GM19043 (cell line): Measurements from ENCODE around the gene CDC42.

Source experiments
- ATAC-seq: cut with Tn5 transposase; IDR thresholded peaks from one replicate; pipeline ENCODE4 v1.9.1; 2021; ENCODE audit warnings: low read depth; ENCODE audit not compliant: unreplicated experiment

Gene CDC42

GRCh38 chr1:22064751-22065402 lies 12.4 kb downstream of the CDC42 start:
- ATAC-seq = no peak

GRCh38 chr1:22071511-22071910 lies 19.0 kb downstream of the CDC42 start:
- no peak for ATAC-seq

- ATAC-seq = no peak
These were observed 22.3 kb downstream of the CDC42 start for GRCh38 chr1:22074803-22075202.

- ATAC-seq = no peak
These were observed 23.2 kb downstream of the CDC42 start for GRCh38 chr1:22075718-22076117.

- ATAC-seq = no peak
These were observed 23.8 kb downstream of the CDC42 start for GRCh38 chr1:22076346-22076745.

- ATAC-seq = no peak
These were observed 25.2 kb downstream of the CDC42 start for GRCh38 chr1:22077728-22078127.

- ATAC-seq = no peak
These were observed 25.6 kb downstream of the CDC42 start for GRCh38 chr1:22078133-22078532.

- ATAC-seq = no peak
These were observed 27.7 kb downstream of the CDC42 start for GRCh38 chr1:22080191-22080590.

- no peak for ATAC-seq
These were observed 35.8 kb downstream of the CDC42 start for GRCh38 chr1:22088331-22088730.

GRCh38 chr1:22089134-22089571 lies 36.6 kb downstream of the CDC42 start:
- no peak for ATAC-seq

- ATAC-seq = no peak
These were observed 37.3 kb downstream of the CDC42 start for GRCh38 chr1:22089787-22090186.

GRCh38 chr1:22090867-22091266 lies 38.4 kb downstream of the CDC42 start:
- ATAC-seq = no peak

- peak; percentile 66 for ATAC-seq
These were observed 39.7 kb downstream of the CDC42 start for GRCh38 chr1:22092026-22092768.

- no peak for ATAC-seq
These were observed 41.0 kb downstream of the CDC42 start for GRCh38 chr1:22093513-22093912.

GRCh38 chr1:22096036-22096435 lies 43.5 kb downstream of the CDC42 start:
- ATAC-seq = no peak

GRCh38 chr1:22096463-22096862 lies 44.0 kb downstream of the CDC42 start:
- ATAC-seq = no peak

GRCh38 chr1:22098752-22099151 lies 46.2 kb downstream of the CDC42 start:
- ATAC-seq = no peak

- ATAC-seq = no peak
These were observed 47.7 kb downstream of the CDC42 start for GRCh38 chr1:22100168-22100567.

- no peak for ATAC-seq
These were observed 48.7 kb downstream of the CDC42 start for GRCh38 chr1:22101199-22101598.

GRCh38 chr1:22101995-22102394 lies 49.5 kb downstream of the CDC42 start:
- ATAC-seq = no peak

- no peak for ATAC-seq
These were observed 50.2 kb downstream of the CDC42 start for GRCh38 chr1:22102746-22103145.

- no peak for ATAC-seq
These were observed 51.6 kb downstream of the CDC42 start for GRCh38 chr1:22104094-22104493.
